GM19239 (cell line): ENCODE data around the gene HECTD2.
"Not testable (repeated sequence)": the region's sequence is repeated elsewhere in the genome, so short reads cannot be mapped to it uniquely, and the experiment has no call there.

Experiments used
- DNase-seq: peaks from one replicate; pipeline ENCODE4 v3.0.0; 2011; ENCODE audit warnings: low spot score; ENCODE audit not compliant: insufficient read length
- FAIRE-seq: peaks from 2 replicates; lab custom pipeline; 2011; peaks lifted over from hg19 to GRCh38; lab: Jason Lieb, UNC

HECTD2 gene

GRCh38 chr10:91528768-91529167 is 118.6 kb downstream of the HECTD2 start:
- DNase-seq (no peak), FAIRE-seq (no peak)

DNA sequence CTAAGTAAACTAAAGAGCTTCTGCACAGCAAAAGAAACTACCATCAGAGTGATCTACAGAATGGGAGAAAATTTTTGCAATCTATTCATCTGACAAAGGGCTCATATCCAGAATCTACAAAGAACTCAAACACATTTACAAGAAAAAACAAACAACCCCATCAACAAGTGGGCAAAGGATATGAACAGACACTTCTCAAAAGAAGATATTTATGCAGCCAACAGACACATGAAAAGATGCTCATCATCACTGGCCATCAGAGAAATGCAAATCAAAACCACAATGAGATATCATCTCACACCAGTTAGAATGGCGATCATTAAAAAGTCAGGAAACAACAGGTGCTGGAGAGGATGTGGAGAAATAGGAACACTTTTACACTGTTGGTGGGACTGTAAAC is 124.6 kb downstream of the HECTD2 start:
- FAIRE-seq, DNase-seq: not testable (repeated sequence)

DNA sequence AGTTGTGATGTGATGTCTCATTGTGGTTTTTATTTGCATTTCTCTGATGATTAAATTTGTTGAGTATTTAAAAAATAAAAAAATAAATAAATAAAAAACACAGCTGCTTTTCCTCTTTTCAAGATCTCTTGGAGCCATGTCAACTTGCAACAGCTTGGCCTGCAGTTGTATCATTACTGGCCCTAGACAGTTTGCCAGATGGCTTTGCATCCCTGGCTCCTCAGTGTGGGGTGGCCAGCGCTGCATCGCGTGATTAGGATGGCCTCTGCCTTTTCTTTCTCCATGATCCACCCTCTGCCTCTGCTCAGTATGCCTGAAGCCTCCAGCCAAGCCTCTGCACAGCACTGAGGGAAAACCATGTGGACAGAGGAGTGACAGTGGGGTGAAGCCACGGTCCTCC is 126.0 kb downstream of the HECTD2 start:
- FAIRE-seq (no peak), DNase-seq (no peak)

GRCh38 chr10:91536733-91537132 is 126.6 kb downstream of the HECTD2 start:
- no peak for FAIRE-seq
- DNase-seq, result no peak

GRCh38 chr10:91537614-91538383 is 127.7 kb downstream of the HECTD2 start:
- FAIRE-seq, result no peak
- DNase-seq, result no peak

DNA sequence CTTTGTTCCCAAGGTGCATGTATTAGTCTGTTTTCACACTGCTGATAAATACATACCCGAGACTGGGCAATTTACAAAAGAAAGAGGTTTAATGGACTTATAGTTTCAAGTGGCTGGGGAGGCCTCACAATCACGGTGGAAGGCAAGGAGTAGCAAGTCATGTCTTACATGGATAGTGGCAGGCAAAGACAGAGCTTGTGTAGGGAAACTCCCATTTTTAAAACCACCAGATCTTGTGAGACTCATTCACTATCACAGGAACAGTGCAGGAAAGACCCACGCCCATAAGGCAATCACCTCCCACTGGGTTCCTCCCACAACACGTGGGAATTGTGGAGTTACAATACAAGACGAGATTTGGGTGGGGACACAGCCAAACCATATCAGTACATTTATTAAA is 129.8 kb downstream of the HECTD2 start:
- DNase-seq (no peak), FAIRE-seq (no peak)

GRCh38 chr10:91540733-91541132 is 130.6 kb downstream of the HECTD2 start:
- FAIRE-seq (no peak), DNase-seq (no peak)

DNA sequence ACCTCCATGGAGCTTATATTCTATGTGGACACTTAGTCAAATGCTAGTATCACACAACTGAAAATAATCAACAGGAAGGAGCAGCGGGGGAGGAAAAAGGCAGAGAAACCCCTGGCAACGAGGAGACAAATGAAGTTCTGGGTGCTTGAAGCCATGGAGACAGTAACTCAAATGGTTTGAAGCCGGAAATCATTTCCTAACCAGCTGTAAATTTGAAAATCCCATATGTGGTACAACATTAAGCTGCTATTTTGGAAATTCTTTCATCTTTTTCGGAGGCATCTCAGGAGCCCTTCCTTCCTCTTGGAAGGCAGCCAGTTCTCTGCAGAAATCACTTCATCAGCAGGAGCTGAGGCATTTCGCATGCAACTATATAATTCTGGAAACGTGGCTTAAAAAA is 131.3 kb downstream of the HECTD2 start:
- DNase-seq (no peak), FAIRE-seq (no peak)

DNA sequence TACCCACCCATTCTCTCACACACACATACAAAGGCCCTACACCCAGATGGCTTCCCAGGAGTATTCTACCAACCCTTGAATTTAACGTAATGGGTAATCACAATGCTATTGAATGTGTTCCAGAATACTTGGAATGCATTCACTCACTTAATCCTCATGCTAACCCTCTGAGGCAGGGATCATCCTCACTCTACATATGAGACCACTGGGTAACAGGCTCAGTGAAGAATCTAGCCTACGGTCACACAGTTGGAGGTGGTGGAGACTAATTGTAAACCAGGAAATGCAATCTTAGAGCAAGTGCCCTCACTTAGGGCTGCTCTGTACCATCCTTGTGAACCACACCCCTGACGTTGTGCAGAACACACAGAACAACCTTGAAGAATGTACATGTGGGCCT is 135.2 kb downstream of the HECTD2 start:
- DNase-seq (no peak), FAIRE-seq (no peak)

- no peak for FAIRE-seq
- no peak for DNase-seq
Measured at GRCh38 chr10:91545838-91546237, 135.7 kb downstream of the HECTD2 start.

DNA sequence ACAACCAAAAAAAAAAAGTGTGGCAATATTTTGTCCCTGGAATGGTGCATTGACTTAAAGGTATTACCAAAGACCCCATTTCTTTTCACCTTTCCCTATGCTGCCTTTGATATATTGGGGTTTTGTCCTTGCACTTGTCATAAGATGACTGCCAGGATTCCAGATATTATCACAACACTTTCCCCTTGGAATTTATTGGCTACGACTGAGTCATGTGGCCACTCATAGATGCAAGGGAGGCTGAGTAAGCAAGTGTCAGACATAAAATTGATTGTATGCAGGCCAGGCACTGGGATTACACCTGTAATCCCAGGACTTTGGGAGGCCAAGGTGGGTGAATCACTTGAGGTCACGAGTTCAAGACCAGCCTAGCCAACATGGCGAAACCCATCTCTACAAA is 139.1 kb downstream of the HECTD2 start:
- FAIRE-seq, result no peak
- DNase-seq, result no peak

- DNase-seq, result no peak
- no peak for FAIRE-seq
Measured at GRCh38 chr10:91550021-91550420, 139.9 kb downstream of the HECTD2 start.

GRCh38 chr10:91551856-91552255 is 141.7 kb downstream of the HECTD2 start:
- FAIRE-seq, result no peak
- no peak for DNase-seq

- FAIRE-seq (no peak), DNase-seq (no peak)
Measured at GRCh38 chr10:91552274-91553095, 142.3 kb downstream of the HECTD2 start.

GRCh38 chr10:91555455-91555854 is 145.3 kb downstream of the HECTD2 start:
- DNase-seq, result no peak
- no peak for FAIRE-seq

- no peak for FAIRE-seq
- no peak for DNase-seq
Measured at GRCh38 chr10:91556691-91557566, 146.8 kb downstream of the HECTD2 start.

- DNase-seq (no peak), FAIRE-seq (no peak)
Measured at GRCh38 chr10:91557651-91558111, 147.5 kb downstream of the HECTD2 start.

GRCh38 chr10:91558473-91558872 is 148.3 kb downstream of the HECTD2 start:
- FAIRE-seq (no peak), DNase-seq (no peak)

GRCh38 chr10:91559169-91559568 is 149.0 kb downstream of the HECTD2 start:
- no peak for FAIRE-seq
- DNase-seq, result no peak

- no peak for DNase-seq
- no peak for FAIRE-seq
Measured at GRCh38 chr10:91559750-91560149, 149.6 kb downstream of the HECTD2 start.
